Activated CD4-positive, alpha-beta T cell treated with anti-CD3 and anti-CD28 coated beads, Interleukin-2, amount 50 U/mL, for 4 hours (primary cell): ENCODE results near the gene GOLGA8J.
"Not testable (repeated sequence)": the region's sequence is repeated elsewhere in the genome, so short reads cannot be mapped to it uniquely, and the experiment has no call there.

Source experiments
- DNase-seq, 2 experiments: peaks; one replicate each; pipeline ENCODE4 v3.0.0-alpha.2; 2020

Gene GOLGA8J

GRCh38 chr15:30082655-30083054 lies at the start of gene GOLGA8J:
GOLGA8J (plus strand) TSS chr15:30082955; CDS start chr15:30083053, 98 bp downstream.
- not testable (repeated sequence) for DNase-seq

- no peak for DNase-seq
Observed at GRCh38 chr15:30033211-30033610, 49.5 kb upstream of the GOLGA8J start.

- no peak for DNase-seq
Observed at GRCh38 chr15:30033763-30034162, 49.0 kb upstream of the GOLGA8J start.

- DNase-seq = no peak
Observed at GRCh38 chr15:30036036-30036703, 46.6 kb upstream of the GOLGA8J start.

- DNase-seq = no peak
Observed at GRCh38 chr15:30038667-30039523, 43.9 kb upstream of the GOLGA8J start.

GRCh38 chr15:30041868-30042267 lies 40.9 kb upstream of the GOLGA8J start:
- DNase-seq = no peak

GRCh38 chr15:30042556-30042955 lies 40.2 kb upstream of the GOLGA8J start:
- DNase-seq = no peak

GRCh38 chr15:30043211-30043655 lies 39.5 kb upstream of the GOLGA8J start:
- no peak for DNase-seq

- DNase-seq = no peak
Observed at GRCh38 chr15:30044377-30044776, 38.4 kb upstream of the GOLGA8J start.

GRCh38 chr15:30044826-30045225 lies 37.9 kb upstream of the GOLGA8J start:
- not testable (repeated sequence) for DNase-seq

- DNase-seq = not testable (repeated sequence)
Observed at GRCh38 chr15:30045248-30046041, 37.3 kb upstream of the GOLGA8J start.

GRCh38 chr15:30046430-30046829 lies 36.3 kb upstream of the GOLGA8J start:
- DNase-seq = no peak

GRCh38 chr15:30055604-30056003 lies 27.2 kb upstream of the GOLGA8J start:
- DNase-seq = no peak

- no peak for DNase-seq
Observed at GRCh38 chr15:30056166-30056565, 26.6 kb upstream of the GOLGA8J start.

- DNase-seq = no peak
Observed at GRCh38 chr15:30059771-30060170, 23.0 kb upstream of the GOLGA8J start.

GRCh38 chr15:30062881-30063280 lies 19.9 kb upstream of the GOLGA8J start:
- no peak for DNase-seq

GRCh38 chr15:30063835-30064546 lies 18.8 kb upstream of the GOLGA8J start:
- no peak for DNase-seq

- DNase-seq = no peak
Observed at GRCh38 chr15:30065025-30065801, 17.5 kb upstream of the GOLGA8J start.

GRCh38 chr15:30068326-30068725 lies 14.4 kb upstream of the GOLGA8J start:
- no peak for DNase-seq

- DNase-seq = no peak
Observed at GRCh38 chr15:30072630-30073029, 10.1 kb upstream of the GOLGA8J start.

- no peak for DNase-seq
Observed at GRCh38 chr15:30073915-30074314, 8.8 kb upstream of the GOLGA8J start.

GRCh38 chr15:30080816-30081215 lies 1.9 kb upstream of the GOLGA8J start:
- DNase-seq = not testable (repeated sequence)
